ENCODE data around the gene DNM2.

Gene DNM2

GRCh38 chr19:10811391-10812111 lies 93.7 kb downstream of the DNM2 start:
- in situ Hi-C loops (cut with HindIII; ENCODE audit: low sequenced_read_pairs) = no loop called here

GRCh38 chr19:10812196-10812595 lies 94.3 kb downstream of the DNM2 start:
- in situ Hi-C loops (cut with HindIII; ENCODE audit: low sequenced_read_pairs) = no loop called here

- in situ Hi-C loops (cut with HindIII; ENCODE audit: low sequenced_read_pairs) = no loop called here
Observed at GRCh38 chr19:10812902-10813404, 95.1 kb downstream of the DNM2 start.

GRCh38 chr19:10815007-10815536 lies 97.2 kb downstream of the DNM2 start:
- in situ Hi-C loops (cut with HindIII; ENCODE audit: low sequenced_read_pairs) = no loop called here

GRCh38 chr19:10815969-10816644 lies 98.2 kb downstream of the DNM2 start:
- in situ Hi-C loops (cut with HindIII; ENCODE audit: low sequenced_read_pairs) = no loop called here

GRCh38 chr19:10816691-10817090 lies 98.8 kb downstream of the DNM2 start:
- in situ Hi-C loops (cut with HindIII; ENCODE audit: low sequenced_read_pairs) = no loop called here

GRCh38 chr19:10817291-10818038 lies 99.6 kb downstream of the DNM2 start:
- in situ Hi-C loops (cut with HindIII; ENCODE audit: low sequenced_read_pairs) = no loop called here

- in situ Hi-C loops (cut with HindIII; ENCODE audit: low sequenced_read_pairs) = no loop called here
Observed at GRCh38 chr19:10818301-10819123, 100.6 kb downstream of the DNM2 start.

GRCh38 chr19:10819124-10820060 lies 101.5 kb downstream of the DNM2 start:
- in situ Hi-C loops (cut with HindIII; ENCODE audit: low sequenced_read_pairs) = no loop called here

- in situ Hi-C loops (cut with HindIII; ENCODE audit: low sequenced_read_pairs) = no loop called here
Observed at GRCh38 chr19:10820173-10820572, 102.3 kb downstream of the DNM2 start.

GRCh38 chr19:10823690-10824089 lies 105.8 kb downstream of the DNM2 start:
- in situ Hi-C loops (cut with HindIII; ENCODE audit: low sequenced_read_pairs) = no loop called here

- in situ Hi-C loops (cut with HindIII; ENCODE audit: low sequenced_read_pairs) = no loop called here
Observed at GRCh38 chr19:10826231-10826630, 108.4 kb downstream of the DNM2 start.

GRCh38 chr19:10826846-10827245 lies 109.0 kb downstream of the DNM2 start:
- in situ Hi-C loops (cut with HindIII; ENCODE audit: low sequenced_read_pairs) = no loop called here

GRCh38 chr19:10828981-10829821 lies 111.3 kb downstream of the DNM2 start:
- in situ Hi-C loops (cut with HindIII; ENCODE audit: low sequenced_read_pairs) = no loop called here

- in situ Hi-C loops (cut with HindIII; ENCODE audit: low sequenced_read_pairs) = no loop called here
Observed at GRCh38 chr19:10829967-10830366, 112.1 kb downstream of the DNM2 start.

GRCh38 chr19:10830370-10830769 lies 112.5 kb downstream of the DNM2 start:
- in situ Hi-C loops (cut with HindIII; ENCODE audit: low sequenced_read_pairs) = no loop called here

GRCh38 chr19:10830931-10831779 lies 113.3 kb downstream of the DNM2 start:
- in situ Hi-C loops (cut with HindIII; ENCODE audit: low sequenced_read_pairs) = no loop called here
